Smooth muscle cell of the brain vasculature (primary cell): ENCODE results near the gene NTM.

Experiments
- DNase-seq: peaks from one replicate; pipeline ENCODE4 v3.0.0-alpha.2; 2012; ENCODE audit warnings: low read depth, low spot score

The NTM gene

GRCh38 chr11:131642756-131643531, 272.5 kb downstream of the NTM start:
- DNase-seq, result no peak

- DNase-seq, result no peak
Measured at GRCh38 chr11:131644204-131644795, 273.9 kb downstream of the NTM start.

- no peak for DNase-seq
Measured at GRCh38 chr11:131645237-131645636, 274.8 kb downstream of the NTM start.

- DNase-seq, result no peak
Measured at GRCh38 chr11:131649856-131650255, 279.4 kb downstream of the NTM start.

- no peak for DNase-seq
Measured at GRCh38 chr11:131652231-131652630, 281.8 kb downstream of the NTM start.

- DNase-seq, result no peak
Measured at GRCh38 chr11:131653260-131653659, 282.8 kb downstream of the NTM start.

GRCh38 chr11:131654849-131655248, 284.4 kb downstream of the NTM start:
- no peak for DNase-seq

- no peak for DNase-seq
Measured at GRCh38 chr11:131656179-131656838, 285.9 kb downstream of the NTM start.

GRCh38 chr11:131656839-131657211, 286.4 kb downstream of the NTM start:
- no peak for DNase-seq

GRCh38 chr11:131658414-131658813, 288.0 kb downstream of the NTM start:
- no peak for DNase-seq

- DNase-seq, result no peak
Measured at GRCh38 chr11:131658952-131659351, 288.5 kb downstream of the NTM start.

- DNase-seq, result no peak
Measured at GRCh38 chr11:131659931-131660330, 289.5 kb downstream of the NTM start.

- no peak for DNase-seq
Measured at GRCh38 chr11:131661132-131661531, 290.7 kb downstream of the NTM start.

- DNase-seq, result no peak
Measured at GRCh38 chr11:131662317-131662972, 292.0 kb downstream of the NTM start.

GRCh38 chr11:131662993-131663392, 292.6 kb downstream of the NTM start:
- no peak for DNase-seq

- DNase-seq, result no peak
Measured at GRCh38 chr11:131663405-131664200, 293.2 kb downstream of the NTM start.

- no peak for DNase-seq
Measured at GRCh38 chr11:131664293-131664692, 293.9 kb downstream of the NTM start.

GRCh38 chr11:131664816-131665215, 294.4 kb downstream of the NTM start:
- no peak for DNase-seq

GRCh38 chr11:131665344-131665968, 295.0 kb downstream of the NTM start:
- DNase-seq, result no peak

- DNase-seq, result no peak
Measured at GRCh38 chr11:131666006-131666405, 295.6 kb downstream of the NTM start.

- no peak for DNase-seq
Measured at GRCh38 chr11:131666617-131667016, 296.2 kb downstream of the NTM start.
